ENCODE measurements around the gene IQCM.
"Not testable (repeated sequence)": the region's sequence is repeated elsewhere in the genome, so short reads cannot be mapped to it uniquely, and the experiment has no call there.

The IQCM gene

DNA sequence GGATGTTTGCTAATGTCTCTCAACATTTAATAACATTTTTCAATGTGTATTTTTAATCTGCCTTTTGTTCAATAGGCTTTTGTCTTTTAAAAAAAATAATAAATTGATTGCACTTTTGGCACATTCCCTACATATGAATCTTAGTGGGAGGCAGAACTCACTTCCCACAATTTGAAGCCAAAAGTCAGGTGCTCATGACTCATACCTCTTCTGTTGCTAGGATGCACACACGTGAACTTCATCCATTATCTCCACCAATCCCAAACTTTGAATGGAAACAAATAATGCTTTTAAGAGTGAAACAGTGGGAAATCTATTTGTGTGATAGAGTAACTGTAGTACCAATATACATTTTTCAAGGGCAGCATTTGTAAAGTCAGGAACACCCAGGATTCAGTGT lies 260.5 kb downstream of the IQCM start:
- no peak for DNase-seq

DNA sequence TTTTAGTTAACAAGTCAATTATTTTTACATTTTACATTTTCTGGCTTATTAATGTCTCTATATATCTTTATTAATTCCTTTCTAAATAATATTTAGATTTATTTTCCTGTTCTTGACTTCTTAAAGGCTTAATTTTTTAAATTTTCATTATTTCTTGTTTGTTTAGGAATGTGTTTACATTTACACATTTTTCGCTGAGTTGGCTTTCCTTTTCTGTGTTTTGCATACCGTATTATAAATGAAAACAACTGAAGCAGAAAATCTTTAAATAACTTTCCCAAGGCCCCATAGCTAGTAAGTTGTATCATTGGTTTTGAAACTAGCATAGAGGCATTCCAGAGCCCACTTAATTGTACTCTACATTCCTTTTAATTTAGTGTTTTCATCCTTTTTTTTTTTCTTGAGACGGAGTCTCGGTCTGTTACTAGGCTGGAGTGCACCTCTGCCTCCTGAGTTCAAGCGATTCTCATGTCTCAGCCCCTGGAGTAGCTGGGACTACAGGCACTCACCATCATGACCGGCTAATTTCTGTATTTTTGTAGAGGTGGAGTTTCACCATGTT lies 261.6 kb downstream of the IQCM start:
- no peak for DNase-seq

DNA sequence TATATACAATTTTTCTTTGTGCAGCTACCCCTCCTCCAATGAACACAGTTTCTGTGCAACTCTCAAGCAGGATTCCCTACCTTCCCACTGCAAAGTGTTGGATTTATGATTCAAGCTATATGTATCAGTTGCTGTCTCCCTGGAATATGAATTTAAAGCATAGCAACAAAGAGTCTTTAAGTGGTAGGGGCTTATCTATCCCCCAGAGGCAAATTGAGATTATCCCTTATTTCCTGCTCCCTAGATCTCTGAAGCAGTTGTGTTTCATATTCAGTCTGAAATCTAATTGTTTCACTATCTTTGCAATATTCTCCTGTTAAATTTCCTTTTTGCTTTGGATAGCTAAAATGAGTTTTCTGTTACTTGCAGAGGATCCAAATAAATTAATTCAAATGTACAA lies 263.0 kb downstream of the IQCM start:
- DNase-seq = no peak

DNA sequence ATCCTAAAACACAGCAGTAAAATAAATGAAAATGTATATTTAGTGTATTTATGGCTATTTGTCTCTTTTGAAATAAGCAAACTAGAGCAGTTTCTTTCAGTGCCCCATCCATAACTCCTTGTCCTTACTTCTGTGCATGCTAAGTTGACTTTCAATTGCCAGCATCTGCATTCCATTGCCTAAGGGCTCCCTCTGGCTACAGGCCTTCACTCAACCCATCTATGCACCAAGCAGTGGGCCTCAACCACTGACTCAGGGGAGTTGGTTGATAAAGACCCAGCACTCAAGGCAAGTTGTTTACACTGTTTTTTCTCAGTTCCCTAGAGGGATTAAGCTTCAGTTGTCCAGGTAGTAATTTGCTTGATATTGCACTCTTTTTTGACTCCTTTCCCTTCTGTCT lies 265.7 kb downstream of the IQCM start:
- DNase-seq = no peak

DNA sequence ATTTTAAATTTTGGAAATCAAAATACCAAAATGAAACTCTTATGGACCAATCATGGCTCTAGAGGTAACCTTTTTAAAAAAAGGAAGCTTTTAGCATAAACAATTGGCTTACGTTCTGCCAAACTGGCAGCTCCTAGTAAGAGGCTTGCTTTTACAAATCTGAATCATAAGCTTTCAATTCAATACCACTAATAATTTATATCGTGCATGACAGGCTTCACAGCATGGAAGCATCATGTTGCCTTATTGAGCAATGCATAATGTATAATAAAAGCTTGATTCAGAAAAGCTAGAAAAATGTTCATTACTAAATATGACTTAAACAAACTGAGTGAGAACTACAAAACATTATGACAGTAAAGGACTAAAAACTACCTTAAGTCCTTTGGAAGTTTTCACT lies 280.9 kb downstream of the IQCM start:
- no peak for DNase-seq

DNA sequence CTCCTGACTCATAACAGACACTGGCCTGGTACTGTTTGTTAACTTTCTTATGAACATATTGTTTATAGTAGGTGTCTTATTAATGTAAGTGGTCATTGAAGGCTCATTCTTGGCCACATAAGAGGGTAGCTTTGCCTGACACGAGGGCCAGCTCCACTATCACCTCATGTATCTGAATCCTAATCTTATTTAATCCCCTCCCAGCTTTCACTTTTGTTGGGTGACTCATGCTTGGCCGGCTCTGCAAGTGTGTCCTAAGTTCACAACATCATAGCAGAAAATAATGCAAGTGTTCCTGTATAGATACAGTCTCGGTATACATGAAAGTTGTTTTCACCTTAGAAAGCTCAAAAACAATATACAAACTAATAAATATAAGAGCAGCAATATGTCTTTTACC lies 283.8 kb downstream of the IQCM start:
- DNase-seq = no peak

DNA sequence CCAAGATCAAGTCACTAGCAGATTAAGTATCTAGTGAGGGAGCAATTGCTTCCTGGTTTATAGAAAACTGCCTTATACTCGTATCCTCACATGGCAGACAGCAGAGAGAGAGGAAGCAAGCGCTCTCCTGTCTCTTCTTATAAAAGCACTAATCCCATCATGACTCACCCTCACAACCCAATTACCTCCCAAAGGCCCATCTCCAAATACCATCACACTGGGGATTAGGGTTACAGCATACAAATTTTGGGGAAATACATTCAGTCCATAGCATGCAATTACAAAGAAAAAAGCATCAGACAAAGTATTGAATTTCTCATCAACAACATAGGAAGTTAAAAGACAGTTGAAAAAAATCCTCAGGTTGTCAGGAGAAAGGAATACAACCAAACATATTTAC lies 292.6 kb downstream of the IQCM start:
- no peak for DNase-seq

DNA sequence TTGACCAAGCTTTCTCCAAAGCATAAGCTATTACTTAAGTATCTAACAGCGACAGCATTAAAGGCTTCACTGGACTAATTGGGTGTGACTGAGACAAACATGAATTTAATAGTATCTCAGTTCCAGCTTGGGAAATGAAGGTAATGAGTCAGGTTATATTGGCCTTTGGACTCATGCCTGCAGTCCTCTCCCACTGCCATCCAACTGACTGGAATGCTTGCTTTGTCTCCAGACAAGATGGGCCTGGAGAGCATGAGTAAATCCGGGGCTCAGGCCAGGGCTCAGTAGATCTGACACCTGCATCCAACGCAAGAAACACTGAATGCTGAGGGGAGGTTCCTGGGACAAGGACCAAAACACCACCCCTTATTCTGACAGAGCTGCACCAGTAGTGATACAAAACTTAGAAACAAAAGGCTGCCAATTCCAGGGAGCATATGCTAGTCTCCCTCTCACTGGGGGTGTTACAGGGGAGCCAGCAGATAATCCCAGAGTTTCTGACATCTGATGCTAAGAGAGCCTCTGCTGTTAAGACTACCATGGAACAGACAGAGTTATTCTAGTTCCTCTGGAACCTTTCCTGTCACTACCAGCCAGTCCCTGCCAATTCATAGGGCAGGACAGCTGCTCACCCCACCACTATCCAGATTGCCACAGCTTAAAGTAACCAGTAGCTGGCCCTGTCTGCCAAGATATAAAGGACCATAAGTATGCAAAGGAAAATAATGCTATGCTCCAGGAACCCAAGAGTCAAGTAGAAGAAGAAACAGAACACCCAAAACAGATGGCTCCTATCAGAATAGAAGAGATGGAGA lies 293.8 kb downstream of the IQCM start:
- no peak for DNase-seq

DNA sequence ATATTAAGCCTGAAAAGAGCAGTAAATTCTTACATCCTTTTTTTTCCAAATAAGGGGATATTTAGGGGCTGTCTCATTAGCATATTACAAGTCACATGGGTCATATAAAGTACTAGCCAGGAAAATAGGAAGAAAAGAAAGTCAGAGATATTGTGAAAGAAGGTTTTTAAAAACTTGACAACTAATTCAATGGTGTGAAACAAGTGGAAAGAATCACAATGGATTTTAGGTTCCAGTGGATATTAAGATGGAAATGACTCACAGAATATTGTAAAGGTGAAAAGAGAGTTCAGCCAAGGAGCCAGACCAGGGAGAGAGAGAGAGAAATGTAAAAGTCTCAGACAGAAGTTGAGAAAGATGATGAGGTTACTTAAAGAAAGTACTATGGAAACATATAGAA lies 297.2 kb downstream of the IQCM start:
- no peak for DNase-seq

DNA sequence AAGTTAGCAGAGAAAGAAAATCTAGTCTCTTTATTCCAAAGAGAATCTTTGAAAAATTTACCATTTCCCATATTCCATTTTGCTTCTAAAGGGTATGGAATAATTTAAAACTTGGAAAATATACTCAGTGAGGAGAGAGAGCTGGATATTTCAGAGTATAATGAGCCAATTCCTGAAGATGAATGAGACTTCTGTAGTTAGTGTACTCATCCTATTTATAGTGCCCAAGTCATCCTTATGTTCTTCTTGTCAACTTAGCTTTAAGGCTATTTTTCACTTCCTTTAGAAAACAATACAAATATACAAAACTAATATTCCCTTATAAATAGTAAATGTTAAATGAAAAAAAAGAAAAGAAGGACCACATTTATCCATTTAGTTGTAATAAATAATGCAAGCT lies 302.6 kb downstream of the IQCM start:
- no peak for DNase-seq

DNA sequence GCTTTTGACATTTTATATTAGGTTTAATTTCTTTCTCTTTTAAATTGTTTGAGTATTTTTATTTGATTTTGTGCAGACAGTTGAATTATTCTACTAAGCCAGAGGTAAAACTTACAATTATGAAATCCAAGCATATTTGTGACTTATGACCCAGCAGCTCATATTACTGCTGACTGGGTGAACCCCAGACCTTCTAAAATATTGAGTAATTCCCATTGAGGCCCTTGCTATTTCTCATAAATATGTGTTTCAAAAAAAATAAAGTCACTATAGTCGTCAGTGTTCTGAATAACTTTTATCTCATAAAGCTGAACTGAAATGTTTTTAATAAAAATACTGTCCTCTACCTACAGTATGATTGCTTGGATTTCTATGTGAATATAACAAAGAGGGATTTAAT lies 303.1 kb downstream of the IQCM start:
- no peak for DNase-seq

DNA sequence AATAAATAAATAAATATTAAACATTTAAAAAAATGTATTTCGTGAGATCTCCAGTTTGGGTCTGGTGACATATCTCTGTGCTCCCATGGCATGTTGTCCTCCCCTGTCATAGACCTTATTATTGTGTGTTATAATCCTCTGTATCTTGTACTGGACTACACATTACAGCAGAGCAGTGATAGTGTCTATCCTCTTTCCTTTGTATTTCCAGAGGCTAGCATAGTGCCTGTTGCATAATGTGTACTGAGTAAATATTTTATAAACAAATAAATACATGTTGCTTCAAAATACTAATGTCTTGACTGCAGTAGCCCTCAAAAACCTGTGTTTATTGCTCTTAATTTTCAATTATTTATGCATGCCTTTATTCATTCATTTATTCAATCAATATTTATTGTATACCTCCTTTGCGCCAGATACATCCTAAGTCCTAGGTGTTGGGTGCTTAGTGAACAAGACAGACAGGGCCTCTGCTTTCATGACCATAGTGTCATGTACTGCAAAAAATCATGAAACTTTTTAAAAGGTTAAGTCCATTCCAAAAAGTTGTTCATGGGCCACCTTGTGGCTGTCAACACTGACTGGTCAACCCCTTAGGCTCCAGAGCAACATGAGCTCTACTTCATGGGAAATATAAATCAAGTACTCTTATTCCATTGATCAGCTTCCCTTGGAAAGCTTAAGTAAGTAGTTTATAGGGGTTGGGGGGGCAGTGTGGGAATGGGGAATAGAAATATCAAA lies 303.9 kb downstream of the IQCM start:
- no peak for DNase-seq

DNA sequence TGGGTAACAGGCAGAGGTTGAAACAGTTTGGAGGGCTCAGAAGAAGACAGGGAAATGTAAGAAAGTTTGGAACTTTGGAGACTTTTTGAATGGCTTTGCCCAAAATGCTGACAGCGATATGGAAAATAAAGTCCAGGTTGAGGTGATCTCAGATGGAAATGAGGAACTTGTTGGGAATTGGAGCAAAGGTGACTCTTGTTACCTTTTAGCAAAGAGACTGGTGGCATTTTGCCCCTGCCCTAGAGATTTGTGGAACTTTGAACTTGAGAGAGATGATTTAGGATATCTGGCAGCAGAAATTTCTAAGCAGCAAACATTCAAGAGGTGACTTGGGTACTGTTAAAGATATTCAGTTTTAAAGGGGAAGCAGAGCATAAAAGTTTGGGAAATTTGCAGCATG lies 308.3 kb downstream of the IQCM start:
- not testable (repeated sequence) for DNase-seq

DNA sequence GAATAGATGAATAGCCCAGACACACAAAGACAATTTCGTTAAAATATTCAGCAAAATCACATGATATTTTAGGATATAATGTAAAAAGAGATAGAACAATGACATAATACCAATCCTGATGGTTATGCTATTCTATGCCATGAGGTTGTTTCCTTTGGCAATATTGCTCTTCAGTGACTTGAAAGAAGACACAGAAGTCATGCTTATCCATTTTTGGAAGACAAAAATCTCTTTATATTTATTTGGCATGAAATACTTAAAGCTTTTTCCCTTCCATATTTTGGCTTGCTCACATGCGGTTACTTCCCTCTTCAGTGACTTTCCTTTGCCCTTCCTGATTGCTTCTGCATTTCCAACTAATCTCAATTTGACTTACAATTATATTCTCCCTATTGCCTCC lies 314.8 kb downstream of the IQCM start:
- no peak for DNase-seq

DNA sequence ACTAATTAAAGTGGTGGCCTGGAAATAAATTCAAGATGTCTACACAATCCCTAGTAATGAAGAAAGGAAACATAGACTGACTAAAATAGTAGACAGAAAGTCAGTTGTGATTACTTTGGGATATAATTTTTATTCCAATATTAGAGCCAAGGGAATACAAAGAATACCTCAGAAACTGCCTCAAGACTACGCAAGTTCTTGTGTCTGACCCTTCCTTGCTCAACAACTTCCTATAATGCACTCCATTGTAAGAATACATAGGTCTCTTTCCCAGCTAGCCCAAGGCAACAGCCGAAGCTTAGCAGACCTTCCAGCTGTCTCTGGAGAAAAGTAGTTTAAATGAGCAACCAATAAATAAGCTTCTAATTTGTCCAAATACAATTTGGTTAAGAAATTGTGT lies 315.9 kb downstream of the IQCM start:
- DNase-seq = no peak

DNA sequence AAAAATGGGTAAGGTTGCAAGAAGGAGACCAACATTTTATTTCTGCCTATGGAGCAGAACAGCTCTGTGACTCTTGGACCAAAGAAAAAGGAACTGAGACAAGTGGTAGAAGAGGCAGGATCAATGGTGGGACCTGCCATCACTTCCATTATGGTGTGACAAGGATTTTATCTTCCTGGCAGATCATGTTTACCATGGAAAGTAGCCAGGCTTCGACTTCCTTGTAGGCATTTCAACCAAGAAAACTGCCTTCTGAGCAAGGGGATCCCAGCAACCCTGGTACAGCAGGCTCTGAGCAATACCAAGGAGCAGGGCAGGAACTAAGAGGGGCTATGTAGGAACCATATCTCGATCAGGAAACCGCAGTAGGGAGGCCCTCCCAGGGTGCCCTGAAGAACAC lies 317.4 kb downstream of the IQCM start:
- DNase-seq = no peak

DNA sequence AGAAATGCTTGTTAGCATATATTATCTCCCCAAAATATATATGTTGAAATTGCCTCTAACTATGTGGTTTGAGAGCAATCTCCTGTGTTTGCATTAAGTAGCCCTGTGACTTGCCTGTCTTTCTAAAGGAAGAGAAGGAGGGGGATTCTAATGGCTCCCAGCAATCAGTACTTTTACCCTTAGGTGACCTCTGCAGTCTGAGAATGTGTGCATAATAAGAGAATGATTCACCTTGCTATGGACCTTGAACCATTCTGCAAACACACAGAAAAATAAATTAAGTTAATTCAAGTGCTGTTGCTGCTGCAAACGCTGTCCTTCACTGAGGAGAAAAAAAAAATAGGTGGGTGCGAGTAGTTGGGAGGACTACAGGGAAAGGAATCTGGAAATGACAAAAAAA lies 322.2 kb downstream of the IQCM start:
- DNase-seq = no peak

DNA sequence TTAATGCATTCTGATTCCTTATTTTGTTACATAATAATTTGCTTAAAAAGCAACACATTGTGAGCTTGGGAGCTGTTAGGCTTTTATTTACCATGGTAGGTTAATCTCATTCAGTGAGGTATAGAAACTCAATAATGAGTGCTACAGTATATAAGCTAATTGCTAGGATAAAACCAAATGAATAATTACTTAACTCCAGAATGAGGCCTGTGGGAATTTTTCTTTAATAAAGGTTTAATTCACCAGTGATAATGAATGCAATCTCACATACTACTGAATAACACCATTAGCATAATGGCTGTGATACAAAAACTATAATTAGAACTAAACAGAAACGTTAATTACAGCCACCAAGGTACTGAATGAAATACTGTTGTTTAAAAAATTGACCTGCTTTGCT lies 326.3 kb downstream of the IQCM start:
- no peak for DNase-seq

DNA sequence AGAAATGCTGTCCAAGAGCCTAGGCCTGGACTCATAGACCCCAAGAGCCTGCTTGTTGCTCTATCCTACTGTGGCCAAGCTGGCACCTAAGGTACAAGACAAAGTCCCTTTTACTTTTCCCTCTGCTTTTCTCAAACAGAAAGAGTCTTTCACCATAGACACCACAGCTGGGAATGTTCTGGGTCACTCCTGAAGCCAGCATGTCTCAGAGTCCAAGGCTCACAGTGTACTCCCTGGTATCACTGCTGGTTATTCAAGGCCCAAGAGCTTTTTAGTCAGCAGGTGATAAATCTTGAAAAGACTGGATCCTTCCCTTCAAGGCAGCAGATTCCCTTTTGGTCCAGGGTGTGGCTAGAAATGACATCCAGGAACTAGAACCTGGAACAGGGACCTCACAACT lies 328.8 kb downstream of the IQCM start:
- no peak for DNase-seq

DNA sequence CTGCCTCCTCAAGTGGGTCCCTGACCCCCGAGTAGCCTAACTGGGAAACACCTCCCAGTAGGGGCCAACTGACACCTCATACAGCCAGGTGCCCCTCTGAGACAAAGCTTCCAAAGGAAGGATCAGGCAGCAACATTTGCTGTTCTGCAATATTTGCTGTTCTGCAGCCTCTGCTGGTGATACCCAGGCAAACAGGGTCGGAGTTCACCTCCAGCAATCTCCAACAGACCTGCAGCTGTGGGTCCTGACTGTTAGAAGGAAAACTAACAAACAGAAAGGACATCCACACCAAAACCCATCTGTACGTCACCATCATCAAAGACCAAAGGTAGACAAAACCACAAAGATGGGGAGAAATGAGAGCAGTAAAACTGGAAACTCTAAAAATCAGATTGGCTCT lies 347.0 kb downstream of the IQCM start:
- DNase-seq = not testable (repeated sequence)

DNA sequence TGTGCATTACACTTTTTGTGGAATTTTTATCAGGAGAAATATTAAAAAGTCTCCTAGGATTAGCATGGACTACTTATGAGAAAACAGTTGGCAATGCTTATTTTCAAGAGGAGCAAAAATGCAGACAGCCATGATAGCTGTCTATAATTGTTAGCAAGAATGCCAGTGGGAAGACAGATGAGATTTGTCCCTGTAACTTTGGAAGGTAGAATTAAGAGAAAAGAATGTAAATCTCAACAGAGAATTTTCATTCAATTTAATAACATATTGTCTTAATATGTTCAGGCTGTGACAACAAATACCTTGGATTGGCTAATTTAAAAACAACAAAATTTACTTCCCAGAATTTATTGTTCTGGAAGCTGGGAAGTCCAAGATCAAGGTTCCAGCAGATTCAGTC lies 349.2 kb downstream of the IQCM start:
- no peak for DNase-seq

DNA sequence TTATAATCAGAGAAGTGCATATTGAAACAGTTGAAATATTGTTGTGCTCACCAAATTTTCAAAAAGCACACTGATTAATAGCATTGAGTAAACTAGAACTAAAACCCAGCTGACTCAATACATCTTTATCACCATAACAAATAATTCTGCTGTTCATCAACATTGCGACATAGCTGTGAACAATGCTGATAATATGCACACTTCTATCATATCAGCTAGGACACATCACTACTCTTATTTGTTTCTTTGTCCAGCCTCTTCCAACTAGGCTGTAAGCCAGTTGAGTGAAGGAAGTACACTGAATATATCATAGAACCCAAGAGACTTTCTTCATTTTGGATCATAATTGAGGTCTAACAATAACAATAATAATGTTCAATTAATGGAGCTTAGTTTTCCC lies 349.7 kb downstream of the IQCM start:
- no peak for DNase-seq

DNA sequence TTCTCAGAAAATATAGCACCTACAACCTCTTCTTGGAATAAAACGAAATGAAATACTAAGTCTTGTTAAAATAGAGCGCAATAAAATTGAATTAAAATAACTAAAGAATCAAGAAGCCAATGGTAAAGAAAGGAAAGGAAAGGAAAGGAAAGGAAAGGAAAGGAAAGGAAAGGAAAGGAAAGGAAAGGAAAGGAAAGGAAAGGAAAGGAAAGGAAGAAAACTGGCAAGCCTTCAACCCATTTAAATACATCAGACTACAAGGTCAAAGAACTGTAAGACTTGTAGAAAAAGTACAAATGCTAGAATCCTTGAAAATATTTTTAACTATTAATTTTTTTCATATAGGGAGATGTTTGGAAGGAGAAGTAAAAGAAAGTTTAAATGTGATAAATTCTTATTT lies 372.1 kb downstream of the IQCM start:
- no peak for DNase-seq

DNA sequence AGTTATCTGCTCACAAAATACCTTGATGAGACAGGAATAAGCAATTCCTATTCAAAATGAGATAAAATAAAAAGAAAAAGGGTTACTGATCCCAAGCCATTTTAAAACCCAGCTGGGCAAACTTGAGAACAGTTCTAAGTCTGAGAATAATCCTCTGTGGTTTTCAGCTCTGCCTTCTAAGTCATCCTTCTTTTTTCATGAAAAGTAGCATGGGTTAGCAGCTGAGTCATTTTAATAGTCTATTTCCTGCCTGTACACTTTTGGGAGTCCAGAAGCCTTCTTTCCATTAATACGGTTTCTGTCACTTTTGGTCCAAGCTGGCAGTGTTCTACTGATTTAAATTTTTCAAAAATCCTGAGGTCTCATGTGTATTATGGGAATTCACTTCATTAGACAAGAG lies 374.3 kb downstream of the IQCM start:
- DNase-seq = no peak
